ENCODE data around the gene EBI3.
"Not testable (repeated sequence)": the region's sequence is repeated elsewhere in the genome, so short reads cannot be mapped to it uniquely, and the experiment has no call there.

- TF ChIP-seq YY1 (IDR thresholded peaks at IDR 0.05; ENCODE audit: insufficient read depth, insufficient read length); SUZ12 (IDR thresholded peaks at IDR 0.05; ENCODE audit: extremely low read depth, insufficient read depth, insufficient read length); ZNF274 (IDR thresholded peaks at IDR 0.05; ENCODE audit: low read depth, low read length): not testable (repeated sequence)
Observed at GRCh38 chr19:4231521-4231920, 2.2 kb downstream of the EBI3 start.
